Brain microvascular endothelial cell (primary cell): ENCODE measurements around the gene GAREM1.

ENCODE experiments used
- DNase-seq: peaks from one replicate; pipeline ENCODE4 v3.0.0-alpha.2; 2020
- H3K27ac ChIP-seq: fragments of 250-450 bp; sonication (Bioruptor Pico); 2 replicates; pipeline ENCODE4 v1.5.1; 2020; ENCODE audit warnings: mild to moderate bottlenecking, moderate library complexity
- H3K27me3 ChIP-seq: fragments of 250-450 bp; sonication (Bioruptor Pico); replicated peaks from 2 replicates; pipeline ENCODE4 v1.5.1; 2020; ENCODE audit warnings: mild to moderate bottlenecking
- H3K36me3 ChIP-seq: fragments of 250-450 bp; sonication (Bioruptor Pico); replicated peaks from 2 replicates; pipeline ENCODE4 v1.5.1; 2020; ENCODE audit warnings: mild to moderate bottlenecking
- H3K4me3 ChIP-seq: 2 replicates; pipeline ENCODE4 v1.5.1; 2011; ENCODE audit warnings: low read depth, mild to moderate bottlenecking, control low read depth, low read length, moderate library complexity
- in situ Hi-C: cut with HindIII; loops from 2 replicates; pipeline ENCODE4 v1.10.0; 2017; ENCODE audit warnings: low sequenced_read_pairs, low pct_ligation_motif_present
- TF ChIP-seq, protein P1 (sequence below): IDR thresholded peaks from 2 replicates; pipeline ENCODE4 v1.5.1; 2011; ENCODE audit warnings: low read depth, mild to moderate bottlenecking, moderate library complexity, low read length, control low read depth, inconsistent platforms; ENCODE audit errors: missing control alignments

Gene GAREM1

GRCh38 chr18:32473325-32473724, 2.6 kb upstream of the GAREM1 start:
- in situ Hi-C loops: loop anchor here (25.0 kb wide), 1 partner anchor 186 kb away; no protein-coding TSS in a partner anchor
- TF ChIP-seq, protein P1, sequence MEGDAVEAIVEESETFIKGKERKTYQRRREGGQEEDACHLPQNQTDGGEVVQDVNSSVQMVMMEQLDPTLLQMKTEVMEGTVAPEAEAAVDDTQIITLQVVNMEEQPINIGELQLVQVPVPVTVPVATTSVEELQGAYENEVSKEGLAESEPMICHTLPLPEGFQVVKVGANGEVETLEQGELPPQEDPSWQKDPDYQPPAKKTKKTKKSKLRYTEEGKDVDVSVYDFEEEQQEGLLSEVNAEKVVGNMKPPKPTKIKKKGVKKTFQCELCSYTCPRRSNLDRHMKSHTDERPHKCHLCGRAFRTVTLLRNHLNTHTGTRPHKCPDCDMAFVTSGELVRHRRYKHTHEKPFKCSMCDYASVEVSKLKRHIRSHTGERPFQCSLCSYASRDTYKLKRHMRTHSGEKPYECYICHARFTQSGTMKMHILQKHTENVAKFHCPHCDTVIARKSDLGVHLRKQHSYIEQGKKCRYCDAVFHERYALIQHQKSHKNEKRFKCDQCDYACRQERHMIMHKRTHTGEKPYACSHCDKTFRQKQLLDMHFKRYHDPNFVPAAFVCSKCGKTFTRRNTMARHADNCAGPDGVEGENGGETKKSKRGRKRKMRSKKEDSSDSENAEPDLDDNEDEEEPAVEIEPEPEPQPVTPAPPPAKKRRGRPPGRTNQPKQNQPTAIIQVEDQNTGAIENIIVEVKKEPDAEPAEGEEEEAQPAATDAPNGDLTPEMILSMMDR: no peak
- Histone ChIP-seq H3K4me3 (no peak overlapping the region), H3K36me3 (no peaks in the 10 kb centered on the region), H3K27ac (no peak overlapping the region), H3K27me3 (no peaks in the 10 kb centered on the region)
- no peak for DNase-seq

DNA sequence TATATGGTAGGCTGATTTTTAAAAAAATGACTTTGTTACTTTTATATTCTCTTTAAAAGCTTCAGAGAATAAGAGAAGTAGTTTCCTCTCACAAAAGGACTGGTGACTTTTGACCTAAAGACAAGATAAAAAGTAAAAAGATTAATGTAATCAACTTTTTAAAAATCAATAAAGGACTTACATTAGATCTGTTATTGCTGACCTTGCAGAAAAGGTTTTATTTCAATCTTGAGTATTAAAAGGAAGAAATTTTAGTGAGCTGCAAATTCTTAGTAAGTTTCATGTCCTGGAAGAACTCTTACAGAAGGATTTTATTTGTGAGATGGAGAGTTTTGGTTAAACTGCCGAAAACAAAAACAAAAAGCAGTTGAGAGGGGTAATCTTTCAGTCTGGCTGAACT, 2.2 kb upstream of the GAREM1 start:
- TF ChIP-seq, protein P1: no peak
- Histone ChIP-seq H3K4me3 (no peak overlapping the region), H3K36me3 (no peaks in the 10 kb centered on the region), H3K27ac (no peak overlapping the region), H3K27me3 (no peaks in the 10 kb centered on the region)
- no peak for DNase-seq
- in situ Hi-C loops: loop anchor here (25.0 kb wide), 1 partner anchor 186 kb away; no protein-coding TSS in a partner anchor

- peak overlapping the region; percentile 52 for H3K27ac ChIP-seq
- DNase-seq: no peak
- TF ChIP-seq, protein P1: no peak
- no peaks in the 10 kb centered on the region for H3K27me3 ChIP-seq
- H3K36me3 ChIP-seq: no peaks in the 10 kb centered on the region
- peak overlapping the region; percentile 70 for H3K4me3 ChIP-seq
- in situ Hi-C loops: loop anchor here (25.0 kb wide), 1 partner anchor 183 kb away; no protein-coding TSS in a partner anchor
Measured at GRCh38 chr18:32470460-32470713, 295 bp downstream of the GAREM1 start.

- TF ChIP-seq, protein P1: no peak
- H3K27ac ChIP-seq: peak overlapping the region; percentile 23
- H3K27me3 ChIP-seq: no peaks in the 10 kb centered on the region
- in situ Hi-C loops: loop anchor here (25.0 kb wide), 1 partner anchor 183 kb away; no protein-coding TSS in a partner anchor
- peak; percentile 20 for DNase-seq
- H3K36me3 ChIP-seq: no peaks in the 10 kb centered on the region
- H3K4me3 ChIP-seq: peak overlapping the region; percentile 70
Measured at GRCh38 chr18:32469691-32470459, 807 bp downstream of the GAREM1 start.

- DNase-seq: peak; percentile 18
- H3K27me3 ChIP-seq: no peaks in the 10 kb centered on the region
- no peaks in the 10 kb centered on the region for H3K36me3 ChIP-seq
- TF ChIP-seq, protein P1: peak; percentile 55
- H3K27ac ChIP-seq: no peak overlapping the region
- in situ Hi-C loops: loop anchor here (25.0 kb wide), 1 partner anchor 182 kb away; no protein-coding TSS in a partner anchor
- peak overlapping the region; percentile 70 for H3K4me3 ChIP-seq
Measured at GRCh38 chr18:32469190-32469651, 1.5 kb downstream of the GAREM1 start.
